ENCODE measurements around the gene TCHP. TPM values are rescaled to one million over a fixed set of nuclear protein-coding genes. Genes with fewer than 3 reads are reported as not detected.

Gene TCHP
- total RNA-seq, 4 donors from 2014 or later, result 5.9 to 23.2 (median 13.8) TPM

DNA sequence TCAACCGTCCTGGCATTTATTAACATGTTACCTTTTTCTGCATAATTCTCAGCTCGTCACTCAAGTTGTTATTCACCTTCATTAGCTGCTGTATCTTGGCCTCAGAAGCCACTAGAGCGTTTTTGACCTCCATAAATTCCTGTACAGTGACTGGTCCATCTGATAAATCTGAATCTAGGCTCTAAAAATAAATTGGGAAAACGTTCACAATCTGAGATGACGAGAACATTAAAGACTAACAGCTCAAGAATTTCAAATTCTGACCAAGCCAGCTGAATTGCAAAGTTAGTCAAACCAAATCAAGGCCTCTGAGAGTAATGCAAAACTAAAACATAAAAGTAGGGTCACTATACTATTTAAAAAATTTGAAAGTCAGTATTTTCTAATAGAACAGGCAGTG is 51.1 kb downstream of the TCHP start:
- TF ChIP-seq, protein P1, sequence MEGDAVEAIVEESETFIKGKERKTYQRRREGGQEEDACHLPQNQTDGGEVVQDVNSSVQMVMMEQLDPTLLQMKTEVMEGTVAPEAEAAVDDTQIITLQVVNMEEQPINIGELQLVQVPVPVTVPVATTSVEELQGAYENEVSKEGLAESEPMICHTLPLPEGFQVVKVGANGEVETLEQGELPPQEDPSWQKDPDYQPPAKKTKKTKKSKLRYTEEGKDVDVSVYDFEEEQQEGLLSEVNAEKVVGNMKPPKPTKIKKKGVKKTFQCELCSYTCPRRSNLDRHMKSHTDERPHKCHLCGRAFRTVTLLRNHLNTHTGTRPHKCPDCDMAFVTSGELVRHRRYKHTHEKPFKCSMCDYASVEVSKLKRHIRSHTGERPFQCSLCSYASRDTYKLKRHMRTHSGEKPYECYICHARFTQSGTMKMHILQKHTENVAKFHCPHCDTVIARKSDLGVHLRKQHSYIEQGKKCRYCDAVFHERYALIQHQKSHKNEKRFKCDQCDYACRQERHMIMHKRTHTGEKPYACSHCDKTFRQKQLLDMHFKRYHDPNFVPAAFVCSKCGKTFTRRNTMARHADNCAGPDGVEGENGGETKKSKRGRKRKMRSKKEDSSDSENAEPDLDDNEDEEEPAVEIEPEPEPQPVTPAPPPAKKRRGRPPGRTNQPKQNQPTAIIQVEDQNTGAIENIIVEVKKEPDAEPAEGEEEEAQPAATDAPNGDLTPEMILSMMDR (IDR thresholded peaks at IDR 0.05; ENCODE audit: low read depth), result no peak

DNA sequence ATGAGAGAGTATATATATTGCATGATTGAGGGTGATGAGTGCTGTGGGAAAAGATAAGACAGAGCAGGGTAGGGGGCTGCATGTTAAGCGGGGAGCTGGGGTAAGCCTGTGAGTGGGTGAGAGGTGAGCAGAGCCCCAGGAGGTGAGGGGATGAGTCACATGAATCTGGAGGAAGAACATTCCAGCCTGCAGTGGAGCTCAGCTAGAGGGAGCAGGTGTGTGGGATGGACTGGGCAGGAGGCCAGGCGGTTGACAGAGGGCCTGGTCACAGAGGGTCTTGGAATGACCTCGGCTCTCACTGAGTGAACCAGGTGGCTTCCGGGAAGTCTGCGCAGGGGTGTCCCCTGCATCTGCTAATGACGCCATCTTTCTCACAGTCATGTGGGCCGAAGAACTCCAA is 51.7 kb downstream of the TCHP start:
- TF ChIP-seq, protein P1 (IDR thresholded peaks at IDR 0.05; ENCODE audit: low read depth), result no peak

DNA sequence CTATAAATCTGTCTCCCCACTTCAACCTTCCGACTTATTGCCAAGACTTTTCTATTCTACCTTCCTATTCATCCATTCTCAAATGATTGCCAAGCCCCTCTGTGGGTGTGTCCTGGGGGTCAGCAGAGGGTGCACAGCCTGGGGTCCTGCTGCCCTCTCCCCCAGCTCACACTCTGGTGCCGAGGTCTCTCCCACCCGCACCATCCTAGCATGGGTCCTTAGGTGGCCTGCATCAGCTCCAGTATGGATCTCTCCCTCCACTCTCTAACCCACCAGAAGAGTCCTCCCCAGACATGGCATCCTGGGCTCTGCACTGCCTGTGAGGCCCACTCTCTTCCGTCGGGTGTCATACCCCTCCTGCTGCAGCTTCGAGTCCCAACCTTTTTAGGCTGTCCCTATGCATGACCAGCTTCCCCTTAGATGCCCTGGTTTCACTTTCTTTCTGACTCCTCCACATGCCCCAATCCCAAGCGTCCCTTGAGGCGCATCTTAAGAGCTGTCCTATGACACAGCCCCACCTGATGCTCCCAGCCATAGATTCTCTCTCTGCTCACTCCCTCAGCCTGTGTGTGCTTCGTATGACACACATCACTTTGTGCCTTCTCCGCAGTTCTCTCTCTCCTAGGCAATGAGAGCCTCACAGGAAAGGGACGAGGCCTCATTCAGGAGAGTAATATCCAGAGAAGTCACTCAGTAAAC is 52.2 kb downstream of the TCHP start:
- TF ChIP-seq, protein P1 (IDR thresholded peaks at IDR 0.05; ENCODE audit: low read depth), result no peak

DNA sequence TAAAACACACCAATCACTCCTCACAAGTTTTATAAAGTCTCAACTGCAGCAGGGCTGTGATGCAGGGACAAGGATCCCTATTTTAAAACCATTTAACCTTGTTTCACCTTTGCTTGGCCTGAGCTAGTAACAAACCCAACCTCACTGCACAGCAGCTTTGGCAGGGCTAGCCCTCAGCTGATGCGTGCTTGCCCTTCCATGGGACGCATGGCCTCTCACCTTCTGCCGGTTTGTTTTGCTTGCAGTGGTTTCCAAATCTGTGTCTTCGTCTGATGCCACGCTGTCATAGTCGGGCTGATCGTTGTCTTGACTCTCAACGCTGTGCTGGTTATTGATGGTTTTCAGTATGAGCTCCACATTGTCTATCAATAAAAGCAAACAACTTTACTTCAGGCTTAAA is 52.8 kb downstream of the TCHP start:
- TF ChIP-seq, protein P1 (IDR thresholded peaks at IDR 0.05; ENCODE audit: low read depth), result no peak

DNA sequence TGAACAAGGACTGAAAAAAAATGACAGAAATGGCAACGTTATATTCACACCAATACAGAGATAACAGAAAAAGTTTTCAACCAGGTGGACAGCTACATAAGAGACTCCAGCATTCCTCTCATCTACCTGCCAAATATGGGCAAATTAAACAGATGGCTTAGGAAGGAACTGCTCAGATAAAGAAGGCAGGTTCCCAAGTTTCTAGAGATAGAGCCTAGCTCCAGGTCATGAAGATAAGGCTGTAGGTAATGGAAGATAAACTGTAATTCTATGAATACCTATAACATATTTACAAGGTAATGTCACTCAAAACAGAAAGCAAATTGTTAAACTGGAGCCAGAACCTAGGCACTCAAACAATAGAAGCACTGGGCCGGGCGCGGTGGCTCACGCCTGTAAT is 53.6 kb downstream of the TCHP start:
- TF ChIP-seq, protein P1 (IDR thresholded peaks at IDR 0.05; ENCODE audit: low read depth), result no peak

DNA sequence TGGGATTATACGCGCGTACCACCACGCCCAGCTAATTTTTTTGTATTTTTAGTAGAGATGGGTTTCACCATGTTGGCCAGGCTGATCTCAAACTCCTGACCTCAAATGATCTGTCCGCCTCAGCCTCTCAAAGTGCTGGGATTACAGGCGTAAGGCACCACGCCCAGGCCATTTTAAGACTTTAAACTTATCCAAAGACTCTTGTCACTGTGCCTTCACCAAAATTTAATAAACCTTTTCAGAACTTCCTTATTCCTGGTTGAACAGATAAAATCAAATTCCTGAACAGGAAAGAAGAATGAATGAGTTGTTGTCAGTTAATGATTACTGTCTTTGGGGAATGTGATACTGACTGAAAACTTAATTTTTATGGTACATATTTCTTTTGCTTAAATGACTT is 58.3 kb downstream of the TCHP start:
- TF ChIP-seq, protein P1 (IDR thresholded peaks at IDR 0.05; ENCODE audit: low read depth), result no peak

DNA sequence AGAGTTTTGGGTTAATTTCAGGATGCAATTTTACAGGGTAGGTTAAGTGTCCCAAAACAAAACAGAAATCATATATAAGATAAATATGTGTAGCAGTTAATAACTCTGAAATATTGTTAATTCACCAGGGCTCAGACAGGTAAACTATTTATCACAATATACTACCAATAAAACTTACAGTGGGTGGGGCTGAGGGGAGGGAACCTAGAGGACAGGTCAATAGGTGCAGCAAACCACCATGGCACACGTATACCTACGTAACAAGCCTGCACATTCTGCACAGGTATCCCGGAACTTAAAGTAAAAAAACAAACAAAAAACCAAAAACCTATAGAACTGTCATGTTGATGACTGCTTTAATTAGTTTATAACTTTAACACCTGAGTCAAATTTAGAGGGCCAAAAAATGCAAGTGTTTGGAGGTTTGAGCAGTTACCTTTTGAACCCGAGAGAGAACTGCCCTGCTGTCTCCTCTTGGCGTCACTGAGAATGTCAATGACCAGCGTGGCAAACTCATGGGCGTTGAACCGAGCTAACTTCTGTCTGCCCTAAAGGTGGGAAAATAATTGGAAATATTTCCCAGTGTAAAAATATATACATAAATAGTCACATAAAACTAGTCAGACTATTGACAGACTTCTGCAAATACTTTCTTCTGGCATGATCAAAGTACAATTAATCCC is 59.5 kb downstream of the TCHP start:
- TF ChIP-seq, protein P1 (IDR thresholded peaks at IDR 0.05; ENCODE audit: low read depth), result no peak
